Activated T-helper 2 cell treated with anti-CD3 and anti-CD28 coated beads, Interferon-gamma antibody, Interleukin-2, Interleukin-4, amounts not matched to agents 10 μg/mL and 5 μg/mL and 100 μg/mL, durations not matched to agents 14 hours and 24 hours and 36 hours (primary cell): ENCODE results near the gene MTF1. TPM values are rescaled to one million over a fixed set of nuclear protein-coding genes. Genes with fewer than 3 reads are reported as not detected.

ENCODE experiments used
- DNase-seq: peaks from one replicate; pipeline ENCODE4 v3.0.0; 2021; ENCODE audit warnings: low spot score
- H3K27ac Mint-ChIP-seq: one replicate; pipeline ENCODE4 v1.8.0; 2021; ENCODE audit warnings: mixed read lengths
- H3K27me3 Mint-ChIP-seq: one replicate; pipeline ENCODE4 v1.8.0; 2021; ENCODE audit warnings: low read depth, mixed read lengths
- H3K36me3 Mint-ChIP-seq: one replicate; pipeline ENCODE4 v1.8.0; 2021; ENCODE audit warnings: low read depth, mixed read lengths
- H3K4me1 Mint-ChIP-seq: one replicate; pipeline ENCODE4 v1.8.0; 2021; ENCODE audit warnings: low read depth, mixed read lengths
- H3K4me3 Mint-ChIP-seq: one replicate; pipeline ENCODE4 v1.8.0; 2021; ENCODE audit warnings: low read depth, mild to moderate bottlenecking, moderate library complexity, mixed read lengths
- H3K9me3 Mint-ChIP-seq: one replicate; pipeline ENCODE4 v1.8.0; 2021; ENCODE audit warnings: mixed read lengths
- intact Hi-C: fragments of 100-400 bp; cut with micrococcal nuclease; formaldehyde crosslinking; loops from one replicate; pipeline ENCODE4 v1.15.1; 2023
- total RNA-seq: library from RNA; stranded (reverse); gene quantifications from 2 replicates; pipeline ENCODE4 v1.2.3, GENCODE V29; 2022

The MTF1 gene
- total RNA-seq, 1 donor from 2014 or later, result 24.8 TPM

DNA sequence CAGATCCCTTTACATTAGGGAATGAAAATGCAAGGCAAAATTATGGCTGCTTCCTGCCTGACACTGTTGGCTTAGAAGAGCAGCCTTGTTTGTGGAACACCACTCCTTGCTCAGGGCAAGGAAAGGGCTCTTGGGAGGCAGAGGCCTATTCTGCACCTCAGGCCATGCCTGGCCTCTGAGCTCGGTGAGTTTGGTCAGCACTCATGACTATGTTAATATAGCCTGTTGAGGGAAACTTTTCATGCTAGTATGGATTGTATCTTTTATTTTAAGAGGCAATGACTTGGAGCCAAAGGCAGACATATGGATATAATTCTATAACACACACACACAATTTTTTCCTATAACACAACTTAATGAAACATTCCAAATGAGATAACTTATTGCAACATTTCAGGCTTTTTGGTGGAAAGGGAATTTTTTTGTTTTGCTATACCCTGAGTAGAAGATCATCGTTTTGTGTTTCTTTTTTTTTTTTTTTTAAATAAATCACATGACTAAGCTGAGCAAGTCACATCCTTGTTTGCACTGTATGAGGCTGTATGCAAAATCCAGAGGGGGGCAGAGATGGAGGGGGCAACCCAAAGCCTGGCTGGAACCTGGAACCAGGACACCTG, 45.8 kb downstream of the MTF1 start:
- no peak overlapping the region for H3K4me3 Mint-ChIP-seq
- peaks cover 10% of the 10 kb centered on the region for H3K36me3 Mint-ChIP-seq
- no peaks in the 10 kb centered on the region for H3K9me3 Mint-ChIP-seq
- DNase-seq, result no peak
- peaks cover 18% of the 10 kb centered on the region for H3K4me1 Mint-ChIP-seq
- no peak overlapping the region for H3K27ac Mint-ChIP-seq
- intact Hi-C loops, result loop anchor here (5.0 kb wide), 1 partner anchor 199 kb away; the partner anchor contains the start of gene UTP11
- no peaks in the 10 kb centered on the region for H3K27me3 Mint-ChIP-seq

- Mint-ChIP-seq H3K27ac (no peak overlapping the region), H3K27me3 (no peaks in the 10 kb centered on the region), H3K36me3 (peaks cover 24% of the 10 kb centered on the region), H3K4me3 (peak overlapping the region; percentile 24), H3K9me3 (no peaks in the 10 kb centered on the region), H3K4me1 (peaks cover 23% of the 10 kb centered on the region)
- intact Hi-C loops, result loop anchor here (1.0 to 5.0 kb wide), 2 partner anchors 49 to 201 kb away; partner anchors contain the start of gene UTP11
- DNase-seq, result peak; percentile 61
Measured at GRCh38 chr1:37811027-37811655, 48.3 kb downstream of the MTF1 start.

- Mint-ChIP-seq H3K27ac (no peak overlapping the region), H3K36me3 (peaks cover 32% of the 10 kb centered on the region), H3K27me3 (no peaks in the 10 kb centered on the region), H3K4me3 (no peak overlapping the region), H3K4me1 (peaks cover 25% of the 10 kb centered on the region), H3K9me3 (no peaks in the 10 kb centered on the region)
- intact Hi-C loops, result loop anchor here (2.0 to 5.0 kb wide), 3 partner anchors 181 to 258 kb away; partner anchors contain the start of genes SF3A3, SNIP1 and UTP11
- DNase-seq, result no peak
Measured at GRCh38 chr1:37809942-37810341, 49.5 kb downstream of the MTF1 start.

GRCh38 chr1:37808369-37809319, 50.7 kb downstream of the MTF1 start:
- Mint-ChIP-seq H3K27ac (peak overlapping the region; percentile 94), H3K4me3 (peak overlapping the region; percentile 94), H3K36me3 (peaks cover 45% of the 10 kb centered on the region), H3K4me1 (peaks cover 30% of the 10 kb centered on the region), H3K27me3 (no peaks in the 10 kb centered on the region), H3K9me3 (no peaks in the 10 kb centered on the region)
- intact Hi-C loops, result loop anchor here (1.0 to 5.0 kb wide), 4 partner anchors 51 to 256 kb away; partner anchors contain the start of genes MTF1, SF3A3 and SNIP1
- DNase-seq, result no peak

DNA sequence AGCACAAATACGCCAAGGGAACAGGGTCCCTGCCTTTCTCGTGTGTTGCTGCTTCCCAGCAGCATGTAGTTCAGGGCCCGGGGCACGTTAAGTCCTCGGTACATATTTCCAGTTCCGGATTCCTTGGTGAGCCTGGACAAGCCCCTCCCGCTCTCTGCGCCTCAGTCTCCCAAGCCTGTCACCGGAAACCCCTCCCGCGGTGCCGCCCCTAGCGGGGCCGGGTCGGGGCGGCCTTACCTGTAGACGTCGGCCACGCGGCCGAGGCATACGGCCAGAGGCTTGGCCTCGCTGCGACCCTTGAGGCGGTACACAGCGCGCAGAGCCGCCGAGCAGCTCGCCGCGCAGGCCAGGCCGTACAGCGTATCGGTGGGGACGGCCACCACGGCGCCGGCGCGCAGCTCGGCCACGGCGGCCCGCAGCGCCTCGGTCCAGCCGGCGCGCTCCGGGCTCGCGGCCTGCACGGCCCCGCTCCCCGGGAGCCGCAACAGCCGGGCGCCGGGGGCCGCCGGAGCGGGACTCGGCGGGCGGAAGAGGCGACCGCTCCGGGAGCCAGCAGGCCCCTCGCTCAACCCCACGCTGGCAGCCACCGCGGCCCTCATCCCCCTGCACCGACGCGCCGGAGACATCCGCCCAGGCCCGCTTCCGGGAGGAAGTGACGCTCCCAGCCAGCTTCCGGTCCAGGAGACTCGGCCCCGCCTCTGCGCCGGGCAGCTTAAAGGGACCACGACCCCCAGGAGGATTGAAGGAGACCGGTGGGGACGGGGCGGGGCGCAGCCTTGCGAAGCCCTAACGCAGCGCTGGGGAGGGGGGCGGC, 51.6 kb downstream of the MTF1 start, which contains the start of the genes C1orf122 and YRDC:
C1orf122 (plus strand) TSS at position 236 of the 814 bp plus-strand sequence. CDS start 615 bp downstream, outside the sequence.
YRDC (minus strand) TSS at position 654 of the 814 bp plus-strand sequence; CDS start at position 626, 28 bp downstream.
- peak within 1 kb of the TSS; percentile 94 for H3K4me3 Mint-ChIP-seq
- peaks cover 30% of the 10 kb centered on the region for H3K4me1 Mint-ChIP-seq
- H3K27ac Mint-ChIP-seq, result peak within 1 kb of the TSS; percentile 94
- peaks cover 53% of the 10 kb centered on the region for H3K36me3 Mint-ChIP-seq
- peak; percentile 89 for DNase-seq
- intact Hi-C loops, result loop anchor here (1.0 to 5.0 kb wide), 4 partner anchors 52 to 255 kb away; partner anchors contain the start of genes MTF1, SF3A3 and SNIP1
- no peaks in the 10 kb centered on the region for H3K9me3 Mint-ChIP-seq
- no peaks in the 10 kb centered on the region for H3K27me3 Mint-ChIP-seq

- intact Hi-C loops, result loop anchor here (5.0 kb wide), 1 partner anchor 255 kb away; the partner anchor contains the start of gene SNIP1
- DNase-seq, result no peak
- Mint-ChIP-seq H3K27ac (peak overlapping the region; percentile 71), H3K36me3 (peaks cover 59% of the 10 kb centered on the region), H3K27me3 (no peaks in the 10 kb centered on the region), H3K4me1 (peaks cover 30% of the 10 kb centered on the region), H3K4me3 (peak overlapping the region; percentile 85), H3K9me3 (no peaks in the 10 kb centered on the region)
Measured at GRCh38 chr1:37807220-37807554, 52.2 kb downstream of the MTF1 start.

DNA sequence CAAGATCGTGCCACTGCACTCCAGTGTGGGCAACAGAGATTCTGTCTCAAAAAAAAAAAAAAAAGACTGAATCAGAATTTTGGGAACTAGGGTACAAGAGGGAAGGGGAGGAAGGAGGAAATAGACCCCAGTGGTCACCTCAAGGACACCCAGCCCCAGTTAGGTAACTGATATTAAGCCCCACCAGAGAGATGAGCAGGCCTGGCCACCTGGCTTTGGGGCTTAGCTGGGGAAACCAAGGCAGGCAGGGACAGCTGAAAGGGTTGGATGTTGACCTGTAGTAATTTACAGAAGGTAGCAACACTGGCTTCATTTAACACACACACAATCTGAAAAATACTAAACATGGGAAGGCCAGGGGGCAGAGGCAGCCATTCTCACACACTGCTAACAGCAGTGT, 57.0 kb downstream of the MTF1 start:
- intact Hi-C loops, result no loop called here
- H3K4me1 Mint-ChIP-seq, result peaks cover 11% of the 10 kb centered on the region
- H3K27me3 Mint-ChIP-seq, result no peaks in the 10 kb centered on the region
- no peak overlapping the region for H3K27ac Mint-ChIP-seq
- H3K4me3 Mint-ChIP-seq, result no peak overlapping the region
- H3K9me3 Mint-ChIP-seq, result no peaks in the 10 kb centered on the region
- H3K36me3 Mint-ChIP-seq, result peaks cover 73% of the 10 kb centered on the region
- DNase-seq, result no peak

- Mint-ChIP-seq H3K4me3 (no peak overlapping the region), H3K4me1 (peaks cover 10% of the 10 kb centered on the region), H3K27ac (no peak overlapping the region), H3K27me3 (peaks cover 12% of the 10 kb centered on the region), H3K36me3 (peaks cover 29% of the 10 kb centered on the region), H3K9me3 (no peaks in the 10 kb centered on the region)
- intact Hi-C loops, result no loop called here
- DNase-seq, result no peak
Measured at GRCh38 chr1:37797750-37798345, 61.5 kb downstream of the MTF1 start.

DNA sequence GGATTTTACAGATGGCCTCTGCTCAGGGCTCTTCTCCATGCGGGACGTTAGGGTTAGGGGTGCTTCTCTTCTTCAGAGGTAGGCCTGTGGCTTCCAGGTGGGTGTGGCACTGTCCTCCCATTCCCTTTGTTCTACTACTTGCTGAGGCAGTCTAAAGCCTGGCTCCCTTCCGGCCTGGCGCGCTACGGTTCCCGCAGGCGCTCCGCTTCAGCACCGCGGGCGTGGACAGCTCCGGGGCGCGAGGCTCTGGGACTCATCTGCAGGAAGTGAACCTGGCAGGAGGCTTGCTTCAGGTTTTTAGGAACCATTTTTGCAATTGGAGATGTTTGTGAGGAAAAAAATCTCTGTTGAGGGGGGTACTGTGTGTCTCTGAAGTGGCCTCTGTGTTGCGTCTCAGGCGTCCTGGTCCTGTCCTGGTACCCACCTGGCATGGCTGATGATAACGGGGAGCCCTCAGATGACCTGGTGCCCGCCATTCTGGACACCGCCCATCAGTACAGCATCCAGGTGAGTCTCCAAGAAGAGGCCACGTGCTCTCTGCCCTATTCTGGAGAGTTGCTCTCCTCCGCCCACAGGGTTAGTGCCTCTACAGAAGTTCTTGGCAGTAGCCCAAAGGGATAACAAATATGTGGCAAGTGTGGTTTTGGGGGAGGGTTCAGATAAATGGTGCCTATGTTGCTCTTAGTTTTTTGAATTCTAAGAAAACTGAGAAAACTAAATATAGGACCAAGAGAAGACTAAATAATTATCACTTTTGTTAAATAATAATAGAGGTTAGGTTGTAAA, 63.9 kb downstream of the MTF1 start:
- H3K4me1 Mint-ChIP-seq, result peaks cover 10% of the 10 kb centered on the region
- no peaks in the 10 kb centered on the region for H3K9me3 Mint-ChIP-seq
- H3K36me3 Mint-ChIP-seq, result peaks cover 16% of the 10 kb centered on the region
- peaks cover 32% of the 10 kb centered on the region for H3K27me3 Mint-ChIP-seq
- intact Hi-C loops, result loop anchor here (2.0 kb wide), 1 partner anchor 61 kb away; no protein-coding TSS in a partner anchor
- peak overlapping the region; percentile 66 for H3K4me3 Mint-ChIP-seq
- no peak overlapping the region for H3K27ac Mint-ChIP-seq
- peak; percentile 46 for DNase-seq

- Mint-ChIP-seq H3K4me3 (peak overlapping the region; percentile 66), H3K27ac (no peak overlapping the region), H3K27me3 (peaks cover 37% of the 10 kb centered on the region), H3K36me3 (peaks cover 7% of the 10 kb centered on the region), H3K9me3 (no peaks in the 10 kb centered on the region), H3K4me1 (peaks cover 10% of the 10 kb centered on the region)
- no peak for DNase-seq
- intact Hi-C loops, result loop anchor here (2.0 kb wide), 1 partner anchor 60 kb away; no protein-coding TSS in a partner anchor
Measured at GRCh38 chr1:37794372-37795339, 64.7 kb downstream of the MTF1 start.
